Measurements from ENCODE around the gene LYAR. TPM values are rescaled to one million over a fixed set of nuclear protein-coding genes. Genes with fewer than 3 reads are reported as not detected.

LYAR gene
- polyA plus RNA-seq, 2 donors = 15.7 to 17.2 TPM

DNA sequence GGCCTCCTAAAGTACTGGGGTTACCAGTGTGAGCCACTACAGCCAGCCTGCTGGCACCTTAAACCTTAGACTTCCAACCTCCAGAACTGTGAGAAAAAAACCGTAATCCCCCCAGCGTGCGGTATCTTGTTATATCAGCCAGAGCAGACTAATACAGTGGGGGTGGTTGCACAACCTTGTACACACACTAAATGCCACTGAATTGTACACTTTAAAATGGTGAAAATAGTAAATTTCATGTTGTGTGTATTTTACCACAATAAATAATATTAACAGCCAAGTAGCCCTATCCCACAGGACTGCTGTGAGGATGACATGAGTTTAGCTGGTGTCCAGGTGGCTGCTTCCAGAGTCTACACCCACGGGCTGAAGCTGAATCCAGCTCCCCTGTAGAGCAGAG lies 38.9 kb upstream of the LYAR start:
- WGBS, 2 donors = 85 to 90% methylated on average over 4 of the region's 4 CpGs
- Histone ChIP-seq H3K36me3 (ENCODE audit: control insufficient read depth in 2 of 2, insufficient read depth in 2 of 2, low read length in 1 of 2) (no peaks in the 10 kb centered on the region), H3K27me3 (ENCODE audit: control insufficient read depth in 1 of 2, insufficient read depth in 2 of 2, low read length in 2 of 2) (no peaks in the 10 kb centered on the region), H3K4me1 (ENCODE audit: control insufficient read depth in 2 of 2, insufficient read depth in 2 of 2, low read length in 1 of 2) (no peaks in the 10 kb centered on the region), H3K27ac (ENCODE audit: low read depth in 2 of 2, low read length in 1 of 2) (no peak overlapping the region), H3K4me3 (ENCODE audit: low read depth in 1 of 2, low read length in 2 of 2) (no peak overlapping the region), H3K9me3 (ENCODE audit: control insufficient read depth in 2 of 2, insufficient read depth in 1 of 2, low read depth in 1 of 2, low read length in 1 of 2) (no peaks in the 10 kb centered on the region)

DNA sequence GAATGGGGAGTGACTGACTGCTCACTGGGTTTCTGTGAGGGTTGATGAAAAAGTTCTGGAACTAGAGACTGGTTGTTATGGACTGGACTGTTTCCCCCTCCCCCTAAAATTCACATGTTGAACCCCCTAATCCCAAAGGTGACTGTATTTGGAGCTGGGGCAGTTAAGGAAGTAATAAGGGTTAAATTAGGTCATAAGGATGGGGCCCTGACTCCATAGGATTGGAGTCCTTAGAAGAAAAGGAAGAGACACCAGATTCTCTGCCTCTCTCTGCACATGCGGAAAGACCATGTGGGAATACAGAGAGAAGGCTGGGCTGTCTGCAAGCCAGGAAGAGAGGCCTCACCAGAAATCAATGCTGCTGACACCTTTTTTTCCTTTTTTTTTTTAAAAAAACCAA lies 38.3 kb upstream of the LYAR start:
- H3K4me1 ChIP-seq (ENCODE audit: control insufficient read depth in 2 of 2, insufficient read depth in 2 of 2, low read length in 1 of 2) = no peaks in the 10 kb centered on the region
- H3K36me3 ChIP-seq (ENCODE audit: control insufficient read depth in 2 of 2, insufficient read depth in 2 of 2, low read length in 1 of 2) = no peaks in the 10 kb centered on the region
- WGBS, 2 donors = 95 to 100% methylated on average over 1 of the region's 1 CpG
- H3K4me3 ChIP-seq (ENCODE audit: low read depth in 1 of 2, low read length in 2 of 2) = no peak overlapping the region
- no peaks in the 10 kb centered on the region for H3K9me3 ChIP-seq (ENCODE audit: control insufficient read depth in 2 of 2, insufficient read depth in 1 of 2, low read depth in 1 of 2, low read length in 1 of 2)
- no peaks in the 10 kb centered on the region for H3K27me3 ChIP-seq (ENCODE audit: control insufficient read depth in 1 of 2, insufficient read depth in 2 of 2, low read length in 2 of 2)
- no peak overlapping the region for H3K27ac ChIP-seq (ENCODE audit: low read depth in 2 of 2, low read length in 1 of 2)

DNA sequence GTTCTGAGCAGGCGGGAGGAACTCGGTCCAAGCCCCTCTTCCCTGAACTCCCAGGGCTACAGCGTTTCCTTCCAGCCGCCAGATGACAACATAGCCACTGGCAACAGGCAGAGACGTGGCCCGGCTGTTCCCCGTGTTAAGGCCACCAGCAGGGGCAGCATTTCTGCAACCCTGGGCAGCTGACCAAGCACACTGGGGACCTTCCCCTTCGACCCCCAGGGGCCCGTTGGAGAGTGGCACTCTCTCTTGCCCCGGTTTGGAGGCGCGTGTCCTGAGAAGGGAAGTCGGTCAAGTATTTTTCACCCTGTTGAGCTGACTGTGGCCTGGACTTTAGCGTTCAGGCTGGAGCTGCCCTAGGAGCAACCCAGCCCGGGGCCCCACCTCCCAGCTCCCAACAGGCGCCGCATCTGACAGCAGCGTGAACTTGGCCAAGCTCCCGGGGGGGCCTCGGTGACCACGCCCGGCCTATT lies 37.7 kb upstream of the LYAR start:
- Histone ChIP-seq H3K9me3 (ENCODE audit: control insufficient read depth in 2 of 2, insufficient read depth in 1 of 2, low read depth in 1 of 2, low read length in 1 of 2) (no peaks in the 10 kb centered on the region), H3K4me3 (ENCODE audit: low read depth in 1 of 2, low read length in 2 of 2) (no peak overlapping the region), H3K27me3 (ENCODE audit: control insufficient read depth in 1 of 2, insufficient read depth in 2 of 2, low read length in 2 of 2) (no peaks in the 10 kb centered on the region), H3K36me3 (ENCODE audit: control insufficient read depth in 2 of 2, insufficient read depth in 2 of 2, low read length in 1 of 2) (no peaks in the 10 kb centered on the region), H3K4me1 (ENCODE audit: control insufficient read depth in 2 of 2, insufficient read depth in 2 of 2, low read length in 1 of 2) (no peaks in the 10 kb centered on the region), H3K27ac (ENCODE audit: low read depth in 2 of 2, low read length in 1 of 2) (no peak overlapping the region)
- 40 to 45% methylated on average over 22 of the region's 22 CpGs for WGBS, 2 donors

DNA sequence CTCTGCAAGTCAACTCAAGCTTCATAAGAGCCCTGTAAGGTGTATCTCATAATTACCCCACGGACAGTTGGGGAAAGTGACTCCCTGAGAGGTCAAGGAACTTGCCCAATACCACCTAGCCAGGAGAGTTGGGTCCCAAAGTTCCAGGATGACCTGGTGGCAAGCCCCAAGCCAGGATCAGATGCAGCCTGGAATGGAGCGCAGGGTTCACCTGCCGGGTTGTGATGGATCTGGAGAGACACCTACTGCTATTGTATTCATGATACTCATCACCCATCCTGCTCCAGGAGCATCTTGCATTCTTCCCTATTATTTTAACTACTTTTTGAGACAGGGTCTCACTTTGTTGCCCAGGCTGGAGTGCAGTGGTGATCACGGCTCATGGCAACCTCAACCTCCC lies 36.2 kb upstream of the LYAR start:
- 93 to 96% methylated on average over 4 of the region's 4 CpGs for WGBS, 2 donors
- Histone ChIP-seq H3K4me3 (ENCODE audit: low read depth in 1 of 2, low read length in 2 of 2) (no peak overlapping the region), H3K27ac (ENCODE audit: low read depth in 2 of 2, low read length in 1 of 2) (no peak overlapping the region), H3K9me3 (ENCODE audit: control insufficient read depth in 2 of 2, insufficient read depth in 1 of 2, low read depth in 1 of 2, low read length in 1 of 2) (no peaks in the 10 kb centered on the region), H3K36me3 (ENCODE audit: control insufficient read depth in 2 of 2, insufficient read depth in 2 of 2, low read length in 1 of 2) (peaks cover 7 to 9% of the 10 kb centered on the region in 2 donors), H3K27me3 (ENCODE audit: control insufficient read depth in 1 of 2, insufficient read depth in 2 of 2, low read length in 2 of 2) (no peaks in the 10 kb centered on the region), H3K4me1 (ENCODE audit: control insufficient read depth in 2 of 2, insufficient read depth in 2 of 2, low read length in 1 of 2) (no peaks in the 10 kb centered on the region)

DNA sequence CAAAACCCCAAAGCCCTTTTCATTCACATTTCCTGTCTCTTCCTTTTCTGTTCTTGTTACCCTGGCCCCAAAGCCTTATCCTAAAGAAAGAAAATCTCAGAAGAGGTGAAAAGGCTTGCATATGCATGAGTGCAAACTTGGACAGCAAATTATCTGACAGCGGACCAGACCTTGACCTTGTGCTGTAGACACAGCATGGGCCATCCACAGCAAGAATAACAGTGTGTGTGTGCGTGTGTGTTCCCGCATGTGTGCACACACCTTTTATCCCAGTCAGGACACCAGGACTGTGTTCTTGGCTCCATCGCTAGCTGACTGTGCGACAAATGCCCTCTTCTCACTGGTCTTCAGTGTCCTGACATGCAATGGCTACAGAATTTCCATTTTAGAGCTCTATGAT lies 35.4 kb upstream of the LYAR start:
- Histone ChIP-seq H3K4me1 (ENCODE audit: control insufficient read depth in 2 of 2, insufficient read depth in 2 of 2, low read length in 1 of 2) (no peaks in the 10 kb centered on the region), H3K36me3 (ENCODE audit: control insufficient read depth in 2 of 2, insufficient read depth in 2 of 2, low read length in 1 of 2) (peaks cover 13 to 16% of the 10 kb centered on the region in 2 donors), H3K9me3 (ENCODE audit: control insufficient read depth in 2 of 2, insufficient read depth in 1 of 2, low read depth in 1 of 2, low read length in 1 of 2) (no peaks in the 10 kb centered on the region), H3K27ac (ENCODE audit: low read depth in 2 of 2, low read length in 1 of 2) (no peak overlapping the region), H3K27me3 (ENCODE audit: control insufficient read depth in 1 of 2, insufficient read depth in 2 of 2, low read length in 2 of 2) (no peaks in the 10 kb centered on the region), H3K4me3 (ENCODE audit: low read depth in 1 of 2, low read length in 2 of 2) (no peak overlapping the region)
- 85 to 96% methylated on average over 5 of the region's 5 CpGs for WGBS, 2 donors

DNA sequence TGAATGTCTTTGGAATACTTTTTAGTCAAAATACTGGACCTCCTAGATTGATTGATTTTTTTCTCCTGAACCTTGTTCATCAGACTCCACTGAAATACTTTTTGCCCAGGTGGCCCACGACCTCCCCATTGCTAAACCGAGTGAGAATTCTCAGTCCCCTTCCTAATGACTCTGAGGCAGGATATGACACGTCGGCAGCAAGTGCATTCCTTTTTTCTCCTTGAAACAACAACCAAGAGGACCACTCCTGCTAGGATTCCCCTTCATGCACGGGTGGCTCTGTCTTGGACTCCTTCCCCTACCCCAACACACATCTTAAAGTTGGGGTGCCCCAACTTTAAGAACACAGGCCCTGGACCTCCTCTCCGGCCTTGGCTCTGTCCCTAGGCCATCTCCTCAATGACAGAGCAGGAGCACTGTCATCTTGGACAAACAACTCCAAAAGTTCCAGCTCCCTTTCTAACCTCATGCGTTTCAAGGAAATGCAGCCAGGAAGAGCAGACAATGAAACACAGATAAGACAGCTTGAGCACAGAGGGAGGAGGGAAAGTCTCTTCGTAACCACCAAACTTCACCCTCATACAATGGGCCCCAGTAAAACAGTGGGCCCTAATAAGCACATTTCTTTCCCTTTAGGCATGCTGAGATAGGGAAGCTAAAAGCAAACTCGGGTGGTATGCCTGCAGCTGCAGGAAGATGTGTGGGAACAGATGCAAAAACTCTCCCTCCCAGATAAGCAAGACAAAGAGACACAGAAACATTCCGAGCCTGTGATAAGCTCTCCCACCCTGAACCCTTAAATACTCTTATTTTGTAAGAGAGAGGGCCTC lies 34.0 kb upstream of the LYAR start:
- Histone ChIP-seq H3K4me3 (ENCODE audit: low read depth in 1 of 2, low read length in 2 of 2) (no peak overlapping the region), H3K36me3 (ENCODE audit: control insufficient read depth in 2 of 2, insufficient read depth in 2 of 2, low read length in 1 of 2) (peaks cover 18 to 19% of the 10 kb centered on the region in 2 donors), H3K27ac (ENCODE audit: low read depth in 2 of 2, low read length in 1 of 2) (no peak overlapping the region), H3K9me3 (ENCODE audit: control insufficient read depth in 2 of 2, insufficient read depth in 1 of 2, low read depth in 1 of 2, low read length in 1 of 2) (no peaks in the 10 kb centered on the region), H3K27me3 (ENCODE audit: control insufficient read depth in 1 of 2, insufficient read depth in 2 of 2, low read length in 2 of 2) (no peaks in the 10 kb centered on the region), H3K4me1 (ENCODE audit: control insufficient read depth in 2 of 2, insufficient read depth in 2 of 2, low read length in 1 of 2) (no peaks in the 10 kb centered on the region)
- 54 to 58% methylated on average over 10 of the region's 10 CpGs for WGBS, 2 donors

DNA sequence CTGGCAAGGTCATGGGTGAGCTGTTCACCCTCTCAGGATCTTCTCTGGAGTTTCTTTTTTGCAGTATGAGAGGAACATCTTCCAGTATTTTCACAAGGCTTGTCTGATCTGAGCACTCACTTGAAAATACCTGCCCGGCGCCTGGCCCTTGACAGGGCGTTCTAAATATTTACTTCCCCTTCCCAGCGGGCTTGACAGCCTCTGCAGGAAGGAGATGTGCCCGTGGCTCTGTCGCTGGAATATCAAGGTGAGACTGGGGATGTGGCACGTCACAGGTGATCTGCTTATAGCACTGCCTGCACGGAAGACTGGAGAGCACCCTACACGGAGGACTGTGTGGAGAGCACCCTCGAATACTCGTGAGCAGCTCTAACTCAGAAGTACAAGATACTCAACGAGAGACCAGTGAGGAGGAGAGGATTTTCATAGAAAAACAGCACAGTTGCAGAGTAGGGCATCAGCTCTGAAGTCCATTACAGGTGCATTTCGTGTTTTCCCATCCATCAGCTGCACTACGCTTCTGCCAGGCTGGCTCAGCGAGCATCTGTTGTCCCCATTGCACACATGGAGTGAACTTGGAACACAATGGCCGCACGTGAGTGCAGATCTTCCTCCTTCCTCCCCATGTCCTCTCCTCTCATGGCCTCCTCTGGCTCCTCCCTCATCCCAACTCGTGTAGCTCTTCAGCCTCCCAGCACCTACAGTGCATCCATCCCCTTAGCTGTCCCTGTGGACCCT lies 32.2 kb upstream of the LYAR start:
- peaks cover 21 to 26% of the 10 kb centered on the region in 2 donors for H3K36me3 ChIP-seq (ENCODE audit: control insufficient read depth in 2 of 2, insufficient read depth in 2 of 2, low read length in 1 of 2)
- WGBS, 2 donors = 81 to 85% methylated on average over 18 of the region's 18 CpGs

DNA sequence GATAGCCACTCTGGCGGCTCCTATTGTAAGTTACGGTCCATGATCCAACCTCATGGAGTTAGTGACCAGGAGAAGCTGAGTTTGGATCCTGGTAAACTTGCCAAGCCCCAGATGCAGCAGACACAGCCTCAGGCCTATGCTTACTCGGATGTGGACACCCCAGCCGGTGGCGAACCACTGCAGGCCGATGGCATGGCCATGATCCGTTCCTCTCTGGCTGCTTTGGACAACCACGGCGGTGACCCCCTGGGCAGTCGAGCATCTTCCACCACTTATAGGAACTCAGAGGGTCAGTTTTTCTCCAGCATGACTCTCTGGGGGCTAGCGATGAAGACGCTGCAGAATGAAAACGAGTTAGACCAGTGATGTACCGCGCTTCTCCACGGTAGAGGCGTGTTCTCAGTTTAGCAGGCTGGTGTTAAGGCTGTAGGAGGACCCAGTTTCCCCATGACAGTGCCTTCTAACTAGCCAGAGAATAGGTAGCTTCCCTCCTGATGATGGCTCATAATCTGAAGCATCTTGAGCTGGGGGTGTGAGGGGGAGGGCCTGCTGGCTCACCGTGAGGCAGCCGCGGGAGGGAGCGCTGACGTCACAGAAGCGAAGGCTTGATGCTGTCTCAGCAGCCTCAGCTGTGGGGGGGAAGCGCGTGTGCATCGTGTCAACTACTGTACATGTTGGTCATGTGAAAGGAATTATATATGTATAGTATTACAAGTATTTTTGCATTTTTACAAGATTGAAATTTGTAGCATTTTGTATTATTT lies 31.2 kb upstream of the LYAR start:
- Histone ChIP-seq H3K4me3 (ENCODE audit: low read depth in 1 of 2, low read length in 2 of 2) (no peak overlapping the region), H3K27me3 (ENCODE audit: control insufficient read depth in 1 of 2, insufficient read depth in 2 of 2, low read length in 2 of 2) (no peaks in the 10 kb centered on the region), H3K9me3 (ENCODE audit: control insufficient read depth in 2 of 2, insufficient read depth in 1 of 2, low read depth in 1 of 2, low read length in 1 of 2) (no peaks in the 10 kb centered on the region), H3K27ac (ENCODE audit: low read depth in 2 of 2, low read length in 1 of 2) (no peak overlapping the region), H3K4me1 (ENCODE audit: control insufficient read depth in 2 of 2, insufficient read depth in 2 of 2, low read length in 1 of 2) (no peaks in the 10 kb centered on the region), H3K36me3 (ENCODE audit: control insufficient read depth in 2 of 2, insufficient read depth in 2 of 2, low read length in 1 of 2) (peaks cover 23 to 28% of the 10 kb centered on the region in 2 donors)
- 96% methylated on average over 26 of the region's 26 CpGs for WGBS, 2 donors

More for the DNA sequence above, 32.2 kb upstream of the LYAR start:
- H3K27me3 ChIP-seq (ENCODE audit: control insufficient read depth in 1 of 2, insufficient read depth in 2 of 2, low read length in 2 of 2) = no peaks in the 10 kb centered on the region
- no peaks in the 10 kb centered on the region for H3K9me3 ChIP-seq (ENCODE audit: control insufficient read depth in 2 of 2, insufficient read depth in 1 of 2, low read depth in 1 of 2, low read length in 1 of 2)
- H3K4me1 ChIP-seq (ENCODE audit: control insufficient read depth in 2 of 2, insufficient read depth in 2 of 2, low read length in 1 of 2) = no peaks in the 10 kb centered on the region
- no peak overlapping the region for H3K4me3 ChIP-seq (ENCODE audit: low read depth in 1 of 2, low read length in 2 of 2)
- no peak overlapping the region for H3K27ac ChIP-seq (ENCODE audit: low read depth in 2 of 2, low read length in 1 of 2)

DNA sequence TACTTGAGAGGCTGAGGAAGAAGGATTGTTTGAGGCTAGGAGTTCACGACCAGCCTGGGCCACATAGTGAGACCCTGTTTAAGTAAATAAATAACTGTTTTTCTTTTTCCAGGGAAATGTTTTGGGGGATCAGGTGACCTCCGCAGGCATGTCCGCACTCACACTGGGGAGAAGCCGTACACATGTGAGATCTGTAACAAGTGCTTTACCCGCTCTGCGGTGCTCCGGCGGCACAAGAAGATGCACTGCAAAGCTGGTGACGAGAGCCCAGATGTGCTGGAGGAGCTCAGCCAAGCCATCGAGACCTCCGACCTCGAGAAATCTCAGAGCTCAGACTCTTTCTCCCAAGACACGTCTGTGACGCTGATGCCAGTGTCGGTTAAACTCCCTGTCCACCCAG lies 30.6 kb upstream of the LYAR start:
- Histone ChIP-seq H3K36me3 (ENCODE audit: control insufficient read depth in 2 of 2, insufficient read depth in 2 of 2, low read length in 1 of 2) (peaks cover 25 to 32% of the 10 kb centered on the region in 2 donors), H3K9me3 (ENCODE audit: control insufficient read depth in 2 of 2, insufficient read depth in 1 of 2, low read depth in 1 of 2, low read length in 1 of 2) (no peaks in the 10 kb centered on the region), H3K4me1 (ENCODE audit: control insufficient read depth in 2 of 2, insufficient read depth in 2 of 2, low read length in 1 of 2) (no peaks in the 10 kb centered on the region), H3K27ac (ENCODE audit: low read depth in 2 of 2, low read length in 1 of 2) (no peak overlapping the region), H3K27me3 (ENCODE audit: control insufficient read depth in 1 of 2, insufficient read depth in 2 of 2, low read length in 2 of 2) (no peaks in the 10 kb centered on the region), H3K4me3 (ENCODE audit: low read depth in 1 of 2, low read length in 2 of 2) (no peak overlapping the region)
- WGBS, 2 donors = 95 to 97% methylated on average over 15 of the region's 15 CpGs

Measured in esophagus (tissue), 2 donors.